Kidney (tissue), 14 donors: ENCODE data around the gene KIF16B. TPM values are rescaled to one million over a fixed set of nuclear protein-coding genes. Genes with fewer than 3 reads are reported as not detected.

Experiments used
- DNase-seq, 5 donors: peaks; one replicate each; pipeline ENCODE4 v3.0.0-alpha.2; 2013 to 2020
- FAIRE-seq: peaks from 2 replicates; lab custom pipeline; 2012; peaks lifted over from hg19 to GRCh38; lab: Jason Lieb, UNC
- H3K27ac ChIP-seq, 2 donors: one replicate each; pipeline ENCODE4 v1.7.0; 2013; ENCODE audit warnings: low read depth in 2 of 2, low read length in 2 of 2, inconsistent platforms in 1 of 2
- H3K27me3 ChIP-seq: one replicate; pipeline ENCODE4 v1.7.1; 2013; ENCODE audit warnings: low read length, inconsistent platforms; ENCODE audit not compliant: control insufficient read depth, insufficient read depth
- H3K36me3 ChIP-seq, 3 donors: one replicate each; pipeline versions ENCODE4 v1.7.0 to v1.7.1; 2013; ENCODE audit warnings: low read length in 3 of 3, control low read depth in 1 of 3, inconsistent platforms in 1 of 3; ENCODE audit not compliant: insufficient read depth in 3 of 3, control insufficient read depth in 2 of 3
- H3K4me1 ChIP-seq, 3 donors: one replicate each; pipeline versions ENCODE4 v1.7.0 to v1.7.1; 2013; ENCODE audit warnings: low read length in 3 of 3, inconsistent platforms in 1 of 3, low read depth in 1 of 3; ENCODE audit not compliant: control insufficient read depth in 2 of 3, insufficient read depth in 2 of 3
- H3K4me3 ChIP-seq, 3 donors: one replicate each; pipeline versions ENCODE4 v1.7.0 to v1.8.1; 2013; ENCODE audit warnings: low read length in 3 of 3, control low read depth in 1 of 3, inconsistent platforms in 1 of 3
- H3K9ac ChIP-seq, 3 donors: one replicate each; pipeline versions ENCODE4 v1.7.0 to v1.7.1; 2013; ENCODE audit warnings: low read length in 3 of 3, control low read depth in 1 of 3, inconsistent platforms in 1 of 3
- H3K9me3 ChIP-seq, 3 donors: one replicate each; pipeline versions ENCODE4 v1.7.0 to v1.7.1; 2013; ENCODE audit warnings: low read length in 3 of 3, control low read depth in 1 of 3, inconsistent platforms in 1 of 3; ENCODE audit not compliant: control insufficient read depth in 2 of 3, insufficient read depth in 1 of 3
- intact Hi-C: fragments of 100-400 bp; cut with DNase I; formaldehyde crosslinking; loops from one replicate; pipeline ENCODE4 v1.11.1; 2022
- polyA plus RNA-seq: library from polyadenylated mRNA; stranded (reverse); fragments of 350-450 nt; fragmentation: Illumina TruSeq; extraction: RNeasy Lipid Tissue Mini Kit (QIAGEN cat#74804); gene quantifications from one replicate; pipeline ENCODE4 v1.2.3, GENCODE V29; 2014; ENCODE audit warnings: low read depth, low replicate concordance; ENCODE audit not compliant: insufficient read depth
- total RNA-seq: library from RNA; stranded (reverse); fragmentation: NEBNext Ultra II Directional; extraction: Animal tissue kit (Norgen Biotek cat#: 25700); gene quantifications from one replicate; pipeline ENCODE4 v1.2.1, GENCODE V29; 2021
- TF ChIP-seq, protein P1 (sequence below): IDR thresholded peaks from 3 replicates; pipeline ENCODE4 v1.5.1; 2012; ENCODE audit warnings: mild to moderate bottlenecking, moderate library complexity, borderline replicate concordance; ENCODE audit not compliant: insufficient read depth; ENCODE audit errors: extremely low read depth
- donor health status: control.
- donor health status: control.
- donor health status: control.
- donor health status: control.
- donor health status: control.
- donor health status: DM: yes; HTN: yes; CAD: no.
- donor health status: Normal renal cell carcinoma (clear cell type).

The KIF16B gene
- total and polyA plus RNA-seq, 2 donors from 2014 or later, result 15.0 to 19.7 TPM

DNA sequence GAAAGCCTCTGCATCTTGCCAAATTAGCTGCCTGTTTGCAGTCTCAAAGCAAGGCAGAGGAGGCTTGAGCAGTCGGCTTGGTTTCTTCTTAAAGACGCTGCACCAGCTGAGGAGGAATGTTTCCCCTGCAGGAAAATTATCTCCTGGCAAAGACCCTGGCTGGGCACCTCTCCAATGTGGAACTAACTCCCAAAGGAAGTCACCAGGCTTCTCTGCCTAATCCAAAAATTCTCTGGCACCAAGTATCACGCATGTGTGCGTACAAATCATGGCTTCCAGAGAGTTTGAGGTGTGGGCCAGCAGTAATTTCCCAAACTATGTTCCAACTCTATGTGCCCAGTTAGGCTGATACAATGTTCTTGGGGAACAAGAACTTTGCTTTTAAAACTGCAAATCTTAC, 176.2 kb downstream of the KIF16B start:
- TF ChIP-seq, protein P1, sequence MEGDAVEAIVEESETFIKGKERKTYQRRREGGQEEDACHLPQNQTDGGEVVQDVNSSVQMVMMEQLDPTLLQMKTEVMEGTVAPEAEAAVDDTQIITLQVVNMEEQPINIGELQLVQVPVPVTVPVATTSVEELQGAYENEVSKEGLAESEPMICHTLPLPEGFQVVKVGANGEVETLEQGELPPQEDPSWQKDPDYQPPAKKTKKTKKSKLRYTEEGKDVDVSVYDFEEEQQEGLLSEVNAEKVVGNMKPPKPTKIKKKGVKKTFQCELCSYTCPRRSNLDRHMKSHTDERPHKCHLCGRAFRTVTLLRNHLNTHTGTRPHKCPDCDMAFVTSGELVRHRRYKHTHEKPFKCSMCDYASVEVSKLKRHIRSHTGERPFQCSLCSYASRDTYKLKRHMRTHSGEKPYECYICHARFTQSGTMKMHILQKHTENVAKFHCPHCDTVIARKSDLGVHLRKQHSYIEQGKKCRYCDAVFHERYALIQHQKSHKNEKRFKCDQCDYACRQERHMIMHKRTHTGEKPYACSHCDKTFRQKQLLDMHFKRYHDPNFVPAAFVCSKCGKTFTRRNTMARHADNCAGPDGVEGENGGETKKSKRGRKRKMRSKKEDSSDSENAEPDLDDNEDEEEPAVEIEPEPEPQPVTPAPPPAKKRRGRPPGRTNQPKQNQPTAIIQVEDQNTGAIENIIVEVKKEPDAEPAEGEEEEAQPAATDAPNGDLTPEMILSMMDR, result no peak
- Histone ChIP-seq H3K4me3 (no peak overlapping the region), H3K27me3 (no peaks in the 10 kb centered on the region), H3K9ac (no peak overlapping the region), H3K4me1 (peaks cover 0 to 9% (median 2%) of the 10 kb centered on the region in 3 donors), H3K36me3 (peaks cover 0 to 2% (median 0%) of the 10 kb centered on the region in 3 donors), H3K27ac (no peak overlapping the region), H3K9me3 (no peaks in the 10 kb centered on the region)
- DNase-seq (no peak), FAIRE-seq (no peak)
- intact Hi-C loops, result no loop called here

DNA sequence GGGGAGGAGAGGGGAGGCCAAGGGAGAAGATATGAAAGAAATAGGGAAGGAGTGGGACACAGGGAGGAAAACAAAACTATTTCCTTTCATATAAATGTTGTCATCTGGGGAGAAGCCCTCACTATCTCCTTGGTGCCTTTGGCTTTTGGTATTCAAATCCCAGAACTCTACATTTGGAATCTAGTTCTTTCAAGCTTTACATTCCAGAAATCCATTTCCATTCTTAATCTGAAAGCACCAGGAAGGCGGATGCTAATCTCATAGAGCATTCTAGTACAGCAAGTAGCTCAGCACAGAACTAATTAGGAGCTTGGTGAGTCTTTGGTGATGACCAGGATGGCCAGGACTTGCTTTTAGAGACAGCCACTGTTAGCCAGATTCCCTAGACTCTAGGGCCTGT, 177.9 kb downstream of the KIF16B start:
- FAIRE-seq (no peak), DNase-seq (no peak)
- H3K4me3 ChIP-seq, result no peak overlapping the region

DNA sequence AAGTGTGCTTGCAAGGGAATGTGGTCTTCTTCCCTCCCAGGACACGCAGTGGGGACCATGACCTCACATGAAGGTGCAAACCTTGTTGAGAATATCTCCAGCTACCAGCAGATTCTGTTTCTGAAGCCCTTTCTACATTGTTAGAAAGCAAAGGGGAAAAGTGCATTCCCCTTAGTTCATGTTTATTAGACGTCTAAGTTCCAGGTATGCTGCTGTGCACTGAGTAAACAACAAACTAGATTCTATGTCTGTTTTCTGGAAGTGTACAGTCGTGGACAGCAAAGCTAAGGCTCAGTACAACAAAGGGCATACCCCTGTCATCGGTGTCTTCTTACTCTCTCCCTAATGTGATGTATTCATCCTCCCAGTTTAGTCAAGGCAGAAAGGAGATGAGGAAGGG, 178.5 kb downstream of the KIF16B start:
- FAIRE-seq, result no peak
- intact Hi-C loops, result no loop called here

More for the DNA sequence above, 177.9 kb downstream of the KIF16B start:
- intact Hi-C loops, result no loop called here
- Histone ChIP-seq H3K36me3 (peaks cover 0 to 7% (median 0%) of the 10 kb centered on the region in 3 donors), H3K4me1 (peaks cover 0 to 9% (median 2%) of the 10 kb centered on the region in 3 donors), H3K9ac (no peak overlapping the region), H3K27ac (no peak overlapping the region), H3K9me3 (no peaks in the 10 kb centered on the region), H3K27me3 (no peaks in the 10 kb centered on the region)
- TF ChIP-seq, protein P1, result no peak

More for the DNA sequence above, 178.5 kb downstream of the KIF16B start:
- no peak overlapping the region for H3K27ac ChIP-seq
- H3K9ac ChIP-seq, result no peak overlapping the region
- no peak overlapping the region for H3K4me3 ChIP-seq
- DNase-seq, result no peak
- TF ChIP-seq, protein P1, result no peak
- no peaks in the 10 kb centered on the region for H3K9me3 ChIP-seq
- H3K4me1 ChIP-seq, result peaks cover 0 to 9% (median 2%) of the 10 kb centered on the region in 3 donors
- peaks cover 0 to 7% (median 0%) of the 10 kb centered on the region in 3 donors for H3K36me3 ChIP-seq
- no peaks in the 10 kb centered on the region for H3K27me3 ChIP-seq
